ENCODE data around the gene SEC16A.

DNA sequence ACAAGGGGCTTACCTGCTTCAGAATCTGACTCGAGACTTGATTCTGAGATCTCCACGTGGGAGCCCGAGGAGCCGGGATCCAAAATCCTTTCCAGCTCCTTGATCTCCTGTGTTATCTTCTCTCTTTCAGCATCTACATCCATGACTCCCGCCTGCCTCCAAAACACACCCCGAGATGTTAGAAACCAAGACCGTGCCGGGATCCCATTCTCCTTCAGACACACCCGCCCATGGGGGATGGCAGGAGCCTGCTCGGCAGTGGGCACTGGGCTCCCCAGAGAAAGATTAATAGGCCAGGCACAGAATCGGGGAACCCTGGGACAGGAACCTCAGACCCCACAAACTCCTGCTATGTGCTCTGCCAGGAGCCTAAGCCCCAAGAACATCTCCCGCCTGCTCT, 84.6 kb downstream of the SEC16A start:
- no peak for TF ChIP-seq CTCF (IDR thresholded peaks at IDR 0.05)
- TF ChIP-seq POLR2AphosphoS5 (IDR thresholded peaks at IDR 0.05) = no peak
- TF ChIP-seq POLR2A (IDR thresholded peaks at IDR 0.05) = no peak
